ENCODE data around the gene SIRT1. TPM values are rescaled to one million over a fixed set of nuclear protein-coding genes. Genes with fewer than 3 reads are reported as not detected.

SIRT1 gene
- total RNA-seq, 1 experiment from 2014 or later = 83.8 TPM

GRCh38 chr10:67955614-67956013 lies 71.2 kb downstream of the SIRT1 start:
- H4K8ac ChIP-seq (replicated peaks; ENCODE audit: insufficient read length, low read depth, low read length) = no peak overlapping the region
- H3K9me3 ChIP-seq (ENCODE audit: control insufficient read depth, low read depth, low read length) = no peaks in the 10 kb centered on the region
- H3K14ac ChIP-seq (ENCODE audit: insufficient read depth, low read length) = no peak overlapping the region
- H3K23me2 ChIP-seq (ENCODE audit: insufficient read length, low read depth, low read length, poor library complexity, severe bottlenecking) = no peaks in the 10 kb centered on the region
- no peak overlapping the region for H3K56ac ChIP-seq (ENCODE audit: insufficient read length, low read depth, low read length)
- no peak overlapping the region for H2BK120ac ChIP-seq (ENCODE audit: low read depth, low read length, poor library complexity, severe bottlenecking)
- no peak overlapping the region for H3K18ac ChIP-seq (ENCODE audit: insufficient read length, low read depth, low read length)
- H4K20me1 ChIP-seq (ENCODE audit: control insufficient read depth, insufficient read depth, insufficient read length) = no peaks in the 10 kb centered on the region
- no peaks in the 10 kb centered on the region for H3K79me1 ChIP-seq (ENCODE audit: insufficient read depth, low read depth, low read length, poor library complexity, severe bottlenecking)
- TF ChIP-seq CTCF (conservative IDR thresholded peaks at IDR 0.05) = no peak
- no peaks in the 10 kb centered on the region for H3K27me3 ChIP-seq (ENCODE audit: insufficient read depth, low read length)
- no peak for DNase-seq
- no peaks in the 10 kb centered on the region for H3K79me2 ChIP-seq (ENCODE audit: insufficient read depth, low read length)
- no peak overlapping the region for H2BK12ac ChIP-seq (ENCODE audit: insufficient read length, low read depth, low read length)
- H3K27ac Mint-ChIP-seq = no peak overlapping the region
- H3K9me3 Mint-ChIP-seq = no peaks in the 10 kb centered on the region
- no peak overlapping the region for H2BK15ac ChIP-seq (ENCODE audit: low read depth, low read length)
- no peaks in the 10 kb centered on the region for H3K4me1 ChIP-seq (ENCODE audit: insufficient read depth, low read length)
- no peak overlapping the region for H3K9ac ChIP-seq (ENCODE audit: extremely low read depth, insufficient read length, low read length)
- no peak overlapping the region for H3K4me2 ChIP-seq (ENCODE audit: insufficient read depth, insufficient read length, low read length)
- no peak overlapping the region for H3K4ac ChIP-seq (ENCODE audit: low read depth, low read length)
- no peak overlapping the region for H2AK5ac ChIP-seq (ENCODE audit: insufficient read length, low read length)
- H3K27ac ChIP-seq (ENCODE audit: insufficient read length, low read depth, low read length) = no peak overlapping the region
- H3K4me3 Mint-ChIP-seq = no peak overlapping the region
- H3T11ph ChIP-seq (ENCODE audit: low read length) = no peak overlapping the region
- H3K27me3 Mint-ChIP-seq (ENCODE audit: low read depth) = no peaks in the 10 kb centered on the region
- H3K4me1 Mint-ChIP-seq = peaks cover 3 to 5% of the 10 kb centered on the region in 2 experiments; a peak in 3 of 4 replicates
- H2BK20ac ChIP-seq (ENCODE audit: low read depth, low read length, poor library complexity, severe bottlenecking) = no peak overlapping the region
- H4K91ac ChIP-seq (ENCODE audit: insufficient read length, low read depth, low read length) = no peak overlapping the region
- H2BK5ac ChIP-seq (ENCODE audit: insufficient read length, low read length) = no peak overlapping the region
- WGBS (ENCODE audit: extremely low coverage, insufficient read length, low lambda C conversion rate) = no CpG with 5 or more reads among the region's 6 CpGs
- H2AFZ ChIP-seq (ENCODE audit: low read length) = no peak overlapping the region
- peaks cover 1 to 14% (median 5%) of the 10 kb centered on the region in 3 experiments; a peak in 5 of 7 replicates for H3K36me3 Mint-ChIP-seq (ENCODE audit: insufficient read depth in 1 of 3, low read depth in 3 of 3)
- no peak overlapping the region for H4K5ac ChIP-seq (ENCODE audit: insufficient read length, low read depth, low read length)
- H3K23ac ChIP-seq (ENCODE audit: insufficient read length, low read depth, low read length) = no peak overlapping the region
